ENCODE results near the gene FARS2. TPM values are rescaled to one million over a fixed set of nuclear protein-coding genes. Genes with fewer than 3 reads are reported as not detected.
A peak's percentile ranks its signal among the peaks of the same experiment; 100 is the strongest.

The FARS2 gene
- total and polyA plus RNA-seq, 12 donors = 7.6 to 22.4 (median 20.8) TPM

- Histone ChIP-seq H3K27ac (peak overlapping the region in 1 of 10 donors; percentile 38), H3K27me3 (no peaks in the 10 kb centered on the region), H3K4me3 (no peak overlapping the region), H3K9me3 (no peaks in the 10 kb centered on the region), H3K36me3 (peaks cover 0 to 21% (median 0%) of the 10 kb centered on the region in 9 donors), H3K4me1 (peaks cover 0 to 48% (median 16%) of the 10 kb centered on the region in 9 donors)
- TF ChIP-seq CTCF (IDR thresholded peaks at IDR 0.05) = no peak
- DNase-seq (no peak), ATAC-seq (no peak)
- WGBS, 2 donors = 81 to 89% methylated on average over 2 of the region's 2 CpGs
- intact Hi-C loops (cut with DNase I) = loop anchor here in 7 of 10 donors (2.0 to 10.0 kb wide), 7 partner anchors 70 to 190 kb away; no protein-coding TSS in a partner anchor
Measured at GRCh38 chr6:5215159-5215558, 46.2 kb upstream of the FARS2 start.

- DNase-seq (no peak), ATAC-seq (no peak)
- H3K27ac ChIP-seq = no peak overlapping the region
- H3K27me3 ChIP-seq = no peaks in the 10 kb centered on the region
- H3K36me3 ChIP-seq = peaks cover 0 to 21% (median 0%) of the 10 kb centered on the region in 9 donors
- 83 to 84% methylated on average over 9 of the region's 9 CpGs for WGBS, 2 donors
- TF ChIP-seq CTCF (IDR thresholded peaks at IDR 0.05) = no peak
- no peak overlapping the region for H3K4me3 ChIP-seq
- H3K9me3 ChIP-seq = no peaks in the 10 kb centered on the region
- peaks cover 0 to 48% (median 16%) of the 10 kb centered on the region in 9 donors for H3K4me1 ChIP-seq
- intact Hi-C loops (cut with DNase I) = loop anchor here in 7 of 10 donors (2.0 to 10.0 kb wide), 7 partner anchors 71 to 189 kb away; no protein-coding TSS in a partner anchor
Measured at GRCh38 chr6:5215799-5216198, 45.5 kb upstream of the FARS2 start.

- WGBS, 2 donors = 87 to 95% methylated on average over 2 of the region's 2 CpGs
- intact Hi-C loops (cut with DNase I) = loop anchor here in 6 of 10 donors (5.0 to 10.0 kb wide), 6 partner anchors 73 to 187 kb away; no protein-coding TSS in a partner anchor
Measured at GRCh38 chr6:5217356-5217755, 44.0 kb upstream of the FARS2 start.

GRCh38 chr6:5219011-5219691, 42.2 kb upstream of the FARS2 start:
- H3K9me3 ChIP-seq = no peaks in the 10 kb centered on the region
- intact Hi-C loops (cut with DNase I) = loop anchor here in 6 of 10 donors (5.0 to 10.0 kb wide), 6 partner anchors 74 to 186 kb away; no protein-coding TSS in a partner anchor
- no peak overlapping the region for H3K27ac ChIP-seq
- 87 to 90% methylated on average over 5 of the region's 5 CpGs for WGBS, 2 donors
- H3K4me1 ChIP-seq = peaks cover 0 to 24% (median 5%) of the 10 kb centered on the region in 9 donors
- no peaks in the 10 kb centered on the region for H3K27me3 ChIP-seq
- peaks cover 0 to 24% (median 0%) of the 10 kb centered on the region in 9 donors for H3K36me3 ChIP-seq
- no peak overlapping the region for H3K4me3 ChIP-seq
- DNase-seq = no peak
- ATAC-seq = no peak
- no peak for TF ChIP-seq CTCF (IDR thresholded peaks at IDR 0.05)

More at GRCh38 chr6:5217356-5217755, 44.0 kb upstream of the FARS2 start:
- Histone ChIP-seq H3K36me3 (peaks cover 0 to 21% (median 0%) of the 10 kb centered on the region in 9 donors), H3K4me3 (no peak overlapping the region), H3K27ac (no peak overlapping the region), H3K27me3 (no peaks in the 10 kb centered on the region), H3K4me1 (peaks cover 0 to 36% (median 11%) of the 10 kb centered on the region in 9 donors), H3K9me3 (no peaks in the 10 kb centered on the region)
- DNase-seq = no peak
- no peak for ATAC-seq
- TF ChIP-seq CTCF (IDR thresholded peaks at IDR 0.05) = no peak

Measured in heart right ventricle (tissue), 16 donors.